C4-2B (cell line): ENCODE data around the gene CCDC9B.

Source experiments
- H3K27ac ChIP-seq: fragments of 450-650 bp; 2 replicates; pipeline ENCODE4 v1.5.1; 2017
- ZFX ChIP-seq: fragments of 450-650 bp; IDR thresholded peaks from 2 replicates; pipeline ENCODE4 v1.6.1; 2017
- TF ChIP-seq, protein P1 (sequence below): fragments of 450-650 bp; conservative IDR thresholded peaks from 2 replicates; pipeline ENCODE4 v1.5.1; 2017; ENCODE audit warnings: mild to moderate bottlenecking

CCDC9B gene

DNA sequence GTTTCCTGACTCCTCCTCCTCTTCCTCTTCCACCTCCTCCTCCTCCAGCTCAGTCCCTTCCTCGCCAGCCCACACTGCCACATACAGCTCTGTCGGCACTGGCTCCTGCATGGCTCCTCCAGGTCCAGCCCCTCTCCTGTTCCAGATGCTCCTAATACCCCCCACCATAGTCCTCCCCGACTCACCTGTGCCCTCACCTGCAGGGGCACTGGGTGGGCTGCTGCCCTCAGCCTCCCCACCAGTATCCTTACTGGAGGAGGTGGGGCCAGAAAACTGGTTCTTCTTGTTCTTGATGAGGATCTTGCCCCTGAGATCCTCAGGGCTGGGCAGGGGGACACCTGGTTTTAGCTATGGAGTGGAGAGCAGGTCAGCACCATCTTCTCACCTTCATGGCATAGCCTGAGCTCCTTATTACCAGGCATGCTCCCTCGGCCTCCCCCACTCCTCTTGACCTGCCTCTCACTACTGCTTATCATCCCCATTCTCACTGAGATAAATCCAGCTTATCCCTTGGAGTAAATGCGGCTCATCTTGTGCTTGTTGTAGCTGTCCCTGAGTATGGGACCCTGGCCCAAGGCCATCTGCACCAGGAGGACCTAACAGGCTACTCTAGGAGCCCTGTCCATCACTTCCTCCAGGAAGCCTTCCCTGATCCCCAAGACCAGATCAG, 44.0 kb downstream of the CCDC9B start:
- TF ChIP-seq, protein P1, sequence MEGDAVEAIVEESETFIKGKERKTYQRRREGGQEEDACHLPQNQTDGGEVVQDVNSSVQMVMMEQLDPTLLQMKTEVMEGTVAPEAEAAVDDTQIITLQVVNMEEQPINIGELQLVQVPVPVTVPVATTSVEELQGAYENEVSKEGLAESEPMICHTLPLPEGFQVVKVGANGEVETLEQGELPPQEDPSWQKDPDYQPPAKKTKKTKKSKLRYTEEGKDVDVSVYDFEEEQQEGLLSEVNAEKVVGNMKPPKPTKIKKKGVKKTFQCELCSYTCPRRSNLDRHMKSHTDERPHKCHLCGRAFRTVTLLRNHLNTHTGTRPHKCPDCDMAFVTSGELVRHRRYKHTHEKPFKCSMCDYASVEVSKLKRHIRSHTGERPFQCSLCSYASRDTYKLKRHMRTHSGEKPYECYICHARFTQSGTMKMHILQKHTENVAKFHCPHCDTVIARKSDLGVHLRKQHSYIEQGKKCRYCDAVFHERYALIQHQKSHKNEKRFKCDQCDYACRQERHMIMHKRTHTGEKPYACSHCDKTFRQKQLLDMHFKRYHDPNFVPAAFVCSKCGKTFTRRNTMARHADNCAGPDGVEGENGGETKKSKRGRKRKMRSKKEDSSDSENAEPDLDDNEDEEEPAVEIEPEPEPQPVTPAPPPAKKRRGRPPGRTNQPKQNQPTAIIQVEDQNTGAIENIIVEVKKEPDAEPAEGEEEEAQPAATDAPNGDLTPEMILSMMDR = no peak
- TF ChIP-seq ZFX = no peak
- H3K27ac ChIP-seq = no peak overlapping the region

DNA sequence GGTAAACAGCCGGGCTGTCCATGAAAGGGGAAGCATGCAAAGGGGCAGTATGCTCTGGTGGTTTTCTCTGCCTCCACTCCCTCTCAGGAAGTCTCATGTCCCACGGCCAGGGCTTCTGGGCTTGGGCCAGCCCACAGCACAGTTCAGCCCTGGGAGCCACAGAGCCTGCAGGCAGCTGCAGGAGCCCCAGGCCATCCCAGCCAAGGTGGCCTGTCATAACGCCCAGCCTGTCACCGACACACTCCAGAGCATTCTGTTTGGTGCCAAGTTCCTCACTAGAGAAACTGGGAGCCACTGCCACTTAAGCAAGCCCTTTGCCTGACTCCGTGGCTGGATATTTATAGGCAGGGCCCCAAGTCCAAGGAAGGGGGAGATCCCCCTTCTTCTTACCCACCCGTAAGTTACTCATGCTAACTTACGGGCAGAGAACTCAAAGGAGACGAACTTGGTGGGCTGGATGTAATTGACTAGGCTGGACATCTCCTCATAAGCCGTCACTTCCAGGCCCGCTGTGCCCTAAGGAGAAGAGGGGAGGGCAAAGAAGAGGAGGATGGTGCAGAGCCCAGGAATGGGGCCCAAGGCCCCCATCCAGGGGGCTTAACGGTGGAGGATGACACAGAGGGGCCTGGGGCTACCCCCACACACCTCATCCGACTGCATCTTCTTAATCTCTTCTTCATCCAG, 44.7 kb downstream of the CCDC9B start:
- TF ChIP-seq, protein P1 = no peak
- no peak overlapping the region for H3K27ac ChIP-seq

DNA sequence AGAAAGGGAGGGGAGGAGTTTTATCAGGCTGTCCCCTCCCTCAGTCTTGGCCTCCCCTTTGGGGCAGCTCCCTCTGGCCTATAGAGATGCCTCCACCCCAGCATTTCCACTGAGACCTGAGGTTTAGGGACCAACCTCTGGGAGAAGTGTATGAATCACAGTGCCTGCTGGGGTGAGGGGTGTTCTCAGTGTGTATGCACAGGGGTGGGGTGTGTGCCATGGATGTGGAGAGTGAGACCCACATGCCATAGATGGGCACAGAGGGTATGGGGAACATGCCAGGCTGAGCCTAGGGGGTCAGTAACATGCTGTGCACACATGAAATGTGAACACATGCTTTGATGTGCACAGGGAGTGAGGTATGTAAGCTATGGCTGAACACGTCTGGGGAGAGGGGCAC, 45.4 kb downstream of the CCDC9B start:
- TF ChIP-seq ZFX = no peak
- TF ChIP-seq, protein P1 = no peak
- no peak overlapping the region for H3K27ac ChIP-seq

DNA sequence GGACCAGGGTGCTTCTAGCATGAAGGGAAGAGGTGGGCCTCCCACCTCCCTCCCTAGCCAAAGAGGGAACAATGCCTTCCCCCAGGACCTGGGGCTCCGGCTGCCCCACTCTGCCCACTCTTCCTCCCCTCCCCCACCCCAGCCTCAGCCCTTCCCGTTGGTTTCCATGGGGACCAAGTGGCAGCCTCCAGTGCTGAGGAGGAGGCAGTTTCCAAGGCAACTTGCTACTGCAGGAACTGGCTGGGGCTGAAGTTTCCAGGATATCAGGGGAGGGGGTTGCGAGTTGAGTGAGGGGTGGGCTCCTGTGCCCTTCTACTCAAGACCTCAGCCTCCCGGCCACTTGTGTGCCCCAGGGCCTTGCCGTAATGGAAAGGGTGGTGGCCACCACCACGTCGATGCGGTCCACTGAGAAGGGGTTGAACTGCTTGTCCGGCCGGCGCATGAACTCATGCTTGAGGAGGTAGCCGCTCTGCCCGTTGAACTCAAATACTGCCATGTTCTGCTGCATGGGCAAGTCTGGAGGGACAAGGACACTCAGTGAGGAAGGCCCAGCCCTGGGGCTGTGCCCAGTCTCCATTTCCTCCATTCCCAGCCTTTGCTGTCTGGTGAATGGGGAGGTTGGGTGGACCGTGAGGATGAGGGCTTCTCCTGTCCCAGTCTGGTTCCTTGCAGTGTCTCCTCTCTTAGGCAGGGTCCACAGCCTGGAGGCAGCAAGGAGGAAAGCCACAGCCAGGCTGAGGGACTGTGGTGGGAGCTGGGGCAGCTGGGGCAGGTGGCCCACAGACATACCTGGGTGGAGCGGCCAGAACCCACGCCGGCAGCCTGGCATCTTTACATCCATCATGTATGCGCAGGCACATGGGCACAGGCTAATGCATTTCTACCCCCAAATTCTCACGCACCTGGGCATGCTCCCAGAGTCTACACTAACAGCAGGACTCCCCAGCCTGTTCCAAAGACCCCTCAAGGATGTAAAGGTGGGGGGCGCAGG, 46.5 kb downstream of the CCDC9B start:
- TF ChIP-seq ZFX = no peak
- TF ChIP-seq, protein P1 = no peak
- H3K27ac ChIP-seq = no peak overlapping the region

DNA sequence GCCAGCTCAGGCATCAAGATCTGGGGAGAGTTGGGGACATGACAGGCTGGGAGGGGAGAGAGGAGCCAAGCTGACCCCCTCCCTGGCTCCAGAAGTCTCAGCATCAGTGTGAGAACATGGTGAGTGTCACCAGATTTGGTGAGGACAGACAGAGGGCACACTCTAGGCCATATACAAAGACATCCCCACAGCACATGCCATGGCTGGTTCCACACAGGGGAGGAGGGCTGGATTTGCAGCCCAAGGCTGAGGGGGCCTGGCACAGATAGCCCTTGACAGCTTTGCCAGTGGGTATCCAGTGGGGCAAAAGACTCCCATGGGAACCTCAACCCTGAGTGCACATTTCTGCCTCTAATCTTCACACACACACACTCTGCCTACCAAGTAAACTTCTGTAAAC, 47.7 kb downstream of the CCDC9B start:
- TF ChIP-seq, protein P1 = no peak
- no peak for TF ChIP-seq ZFX
- no peak overlapping the region for H3K27ac ChIP-seq

DNA sequence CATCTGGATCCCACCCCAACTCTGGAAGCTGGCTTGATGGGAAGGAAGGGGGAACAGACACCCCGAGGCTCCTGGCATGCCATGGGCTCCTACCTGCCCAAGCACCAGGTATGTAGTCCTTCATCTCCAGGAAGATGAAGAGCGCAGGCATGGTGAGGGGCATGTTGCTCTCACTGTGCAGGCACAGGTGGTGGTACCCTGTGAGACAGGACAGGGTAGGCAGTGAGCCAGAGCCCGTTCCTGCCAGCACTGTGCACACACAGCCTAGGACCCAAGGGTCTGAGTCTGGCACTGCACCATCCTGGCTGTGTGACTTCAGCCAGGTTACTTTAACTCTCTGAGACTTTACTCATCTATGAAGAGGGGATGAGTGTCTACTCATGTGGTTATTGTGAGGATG, 48.5 kb downstream of the CCDC9B start:
- TF ChIP-seq ZFX = no peak
- TF ChIP-seq, protein P1 = no peak
- H3K27ac ChIP-seq = no peak overlapping the region
